ENCODE data around the gene MYH4.

Gene MYH4

GRCh38 chr17:10403589-10403988 is 65.8 kb downstream of the MYH4 start (continued):
- TF ChIP-seq ZBTB11 (tag by site-specific recombination; conservative IDR thresholded peaks at IDR 0.05; ENCODE audit: low read depth) (no peak), ZNF426 (tag by site-specific recombination; IDR thresholded peaks at IDR 0.05) (no peak), ZNF239 (tag by site-specific recombination; IDR thresholded peaks at IDR 0.05) (no peak), PRDM10 (tag by site-specific recombination; IDR thresholded peaks at IDR 0.05) (no peak)

GRCh38 chr17:10398352-10398751 is 71.0 kb downstream of the MYH4 start:
- POLR2A ChIA-PET, result no interaction called here
- Histone ChIP-seq H3K9me3 (ENCODE audit: control insufficient read depth, insufficient read depth, low read depth, low read length) (no peaks in the 10 kb centered on the region), H3K4me1 (ENCODE audit: control insufficient read depth, insufficient read depth, low read length) (no peaks in the 10 kb centered on the region), H3K36me3 (ENCODE audit: control insufficient read depth in 2 of 2, insufficient read depth in 1 of 2, low read length in 2 of 2) (no peaks in the 10 kb centered on the region), H3K4me3 (ENCODE audit: low read depth, low read length) (no peak overlapping the region), H3K27ac (ENCODE audit: extremely low read depth, low read depth, low read length) (no peak overlapping the region)
- CTCF ChIA-PET, result interaction anchor here (0.9 kb wide), 4 partner anchors 14 to 216 kb away, joined by 3 to 6 read pairs (median 3); partner anchors contain the start of gene MYH13
- TF ChIP-seq ZNF18 (tag by site-specific recombination; IDR thresholded peaks at IDR 0.05) (no peak), BCL11A (tag by site-specific recombination; IDR thresholded peaks at IDR 0.05; ENCODE audit: low read depth) (no peak), SP7 (tag by site-specific recombination; IDR thresholded peaks at IDR 0.05) (no peak), ZNF239 (tag by site-specific recombination; IDR thresholded peaks at IDR 0.05) (no peak), TSHZ1 (tag by site-specific recombination; IDR thresholded peaks at IDR 0.05; ENCODE audit: borderline replicate concordance) (no peak), GLIS1 (tag by site-specific recombination; IDR thresholded peaks at IDR 0.05) (no peak), KLF9 (tag by site-specific recombination; IDR thresholded peaks at IDR 0.05; ENCODE audit: low read depth) (no peak), ZNF155 (tag by site-specific recombination; IDR thresholded peaks at IDR 0.05) (no peak), ZEB2 (tag by site-specific recombination; IDR thresholded peaks at IDR 0.05) (no peak), ZNF777 (tag by site-specific recombination; IDR thresholded peaks at IDR 0.05; ENCODE audit: borderline replicate concordance) (no peak), ZNF473 (tag by site-specific recombination; IDR thresholded peaks at IDR 0.05) (no peak), ZSCAN23 (tag by site-specific recombination; IDR thresholded peaks at IDR 0.05) (no peak), ZNF529 (tag by site-specific recombination; IDR thresholded peaks at IDR 0.05; ENCODE audit: insufficient replicate concordance) (no peak), SETDB1 (IDR thresholded peaks at IDR 0.05; ENCODE audit: insufficient read length, low read length) (no peak), PRDM4 (tag by site-specific recombination; IDR thresholded peaks at IDR 0.05) (no peak), ZNF311 (tag by site-specific recombination; IDR thresholded peaks at IDR 0.05; ENCODE audit: borderline replicate concordance) (no peak)
- TF ChIP-seq, protein P1, sequence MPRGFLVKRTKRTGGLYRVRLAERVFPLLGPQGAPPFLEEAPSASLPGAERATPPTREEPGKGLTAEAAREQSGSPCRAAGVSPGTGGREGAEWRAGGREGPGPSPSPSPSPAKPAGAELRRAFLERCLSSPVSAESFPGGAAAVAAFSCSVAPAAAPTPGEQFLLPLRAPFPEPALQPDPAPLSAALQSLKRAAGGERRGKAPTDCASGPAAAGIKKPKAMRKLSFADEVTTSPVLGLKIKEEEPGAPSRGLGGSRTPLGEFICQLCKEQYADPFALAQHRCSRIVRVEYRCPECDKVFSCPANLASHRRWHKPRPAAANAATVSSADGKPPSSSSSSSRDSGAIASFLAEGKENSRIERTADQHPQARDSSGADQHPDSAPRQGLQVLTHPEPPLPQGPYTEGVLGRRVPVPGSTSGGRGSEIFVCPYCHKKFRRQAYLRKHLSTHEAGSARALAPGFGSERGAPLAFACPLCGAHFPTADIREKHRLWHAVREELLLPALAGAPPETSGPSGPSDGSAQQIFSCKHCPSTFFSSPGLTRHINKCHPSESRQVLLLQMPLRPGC (tag by site-specific recombination; IDR thresholded peaks at IDR 0.05), result no peak
